Gastroesophageal sphincter (tissue), 4 donors: Measurements from ENCODE around the gene CDH15. TPM values are rescaled to one million over a fixed set of nuclear protein-coding genes. Genes with fewer than 3 reads are reported as not detected.

Source experiments
- ATAC-seq: fragments of 150-250 bp; one replicate; pipeline ENCODE4 v1.9.1; 2016; ENCODE audit warnings: mild to moderate bottlenecking, moderate library complexity
- H3K27ac ChIP-seq, 4 donors: fragments of 200-600 bp; sonication (generic) in 3 of 4; 1 replicate in 3 of 4; 2 replicates in 1 of 4; pipeline ENCODE4 v1.5.1; 2016 to 2019
- H3K27me3 ChIP-seq: fragments of 200-600 bp; sonication (generic); one replicate; pipeline ENCODE4 v1.5.1; 2019
- H3K36me3 ChIP-seq, 2 donors: fragments of 200-600 bp; sonication (generic); one replicate each; pipeline ENCODE4 v1.5.1; 2019; ENCODE audit warnings: control low read depth in 1 of 2
- H3K4me1 ChIP-seq, 3 donors: fragments of 200-600 bp; sonication (generic); 1 replicate in 2 of 3; 2 replicates in 1 of 3; pipeline ENCODE4 v1.5.1; 2016 to 2019; ENCODE audit warnings: control low read depth in 2 of 3
- H3K4me3 ChIP-seq, 2 donors: fragments of 200-600 bp; sonication (generic); one replicate each; pipeline ENCODE4 v1.5.1; 2019; ENCODE audit warnings: mild to moderate bottlenecking in 1 of 2, moderate library complexity in 1 of 2
- H3K9me3 ChIP-seq, 3 donors: fragments of 200-600 bp; sonication (generic); one replicate each; pipeline ENCODE4 v1.5.1; 2017 to 2019; ENCODE audit warnings: control low read depth in 2 of 3
- CTCF ChIP-seq, 4 experiments: fragments of 200-600 bp in 2 of 4; fragments of 450-650 bp in 2 of 4; sonication (generic) in 1 of 4; IDR thresholded peaks; one replicate each; pipeline ENCODE4 v1.5.1; 2017 to 2019; ENCODE audit warnings: antibody characterized with exemption in 4 of 4, mild to moderate bottlenecking in 2 of 4, moderate library complexity in 2 of 4
- EP300 ChIP-seq: sonication (generic); formaldehyde crosslinking; IDR thresholded peaks from one replicate; pipeline ENCODE4 v1.6.1; 2017; ENCODE audit warnings: antibody characterized with exemption, mild to moderate bottlenecking
- POLR2A ChIP-seq, 2 donors: fragments of 450-650 bp; IDR thresholded peaks; one replicate each; pipeline ENCODE4 v1.6.1; 2017; ENCODE audit warnings: antibody characterized with exemption in 2 of 2, mild to moderate bottlenecking in 2 of 2, moderate library complexity in 1 of 2
- POLR2AphosphoS5 ChIP-seq: sonication (generic); formaldehyde crosslinking; IDR thresholded peaks from one replicate; pipeline ENCODE4 v1.6.1; 2017; ENCODE audit warnings: antibody characterized with exemption
- WGBS, 2 donors: methylation state at CpG; one replicate each; pipeline ENCODE4 v1.1.5; 2018; ENCODE audit warnings: low coverage in 1 of 2; 5-methylcytosine and 5-hydroxymethylcytosine counted together
- total RNA-seq, 4 donors: library from RNA; depleted of rRNA; stranded (reverse); fragments of >200 nt; gene quantifications; one replicate each; pipeline ENCODE4 v1.1.0, GENCODE V29; 2016

Gene CDH15
- total RNA-seq, 4 donors from 2014 or later = 0.15 to 1.1 (median 0.27) TPM; not detected in 1

- Histone ChIP-seq H3K27ac (no peak overlapping the region), H3K27me3 (no peaks in the 10 kb centered on the region), H3K4me3 (no peak overlapping the region), H3K36me3 (peaks cover 0 to 73% of the 10 kb centered on the region in 2 donors), H3K9me3 (no peaks in the 10 kb centered on the region), H3K4me1 (peaks cover 0 to 11% (median 7%) of the 10 kb centered on the region in 3 donors)
- 90 to 97% methylated on average over 2 to 5 of the region's 18 CpGs for WGBS, 2 donors
- TF ChIP-seq CTCF (IDR thresholded peaks at IDR 0.05) (no peak), POLR2A (IDR thresholded peaks at IDR 0.05) (no peak), POLR2AphosphoS5 (no peak), EP300 (no peak)
- no peak for ATAC-seq
Observed at GRCh38 chr16:89150090-89150835, 21.3 kb upstream of the CDH15 start.

GRCh38 chr16:89150981-89151380 is 20.6 kb upstream of the CDH15 start:
- Histone ChIP-seq H3K9me3 (no peaks in the 10 kb centered on the region), H3K27ac (no peak overlapping the region), H3K4me3 (no peak overlapping the region), H3K36me3 (peaks cover 0 to 66% of the 10 kb centered on the region in 2 donors), H3K27me3 (no peaks in the 10 kb centered on the region), H3K4me1 (peaks cover 0 to 18% (median 9%) of the 10 kb centered on the region in 3 donors)
- 93 to 98% methylated on average over 5 to 6 of the region's 8 CpGs for WGBS, 2 donors
- no peak for TF ChIP-seq EP300
- no peak for TF ChIP-seq POLR2A (IDR thresholded peaks at IDR 0.05)
- no peak for TF ChIP-seq POLR2AphosphoS5
- no peak for TF ChIP-seq CTCF (IDR thresholded peaks at IDR 0.05)
- no peak for ATAC-seq

GRCh38 chr16:89152831-89153700 is 18.5 kb upstream of the CDH15 start:
- no peak for ATAC-seq
- 40 to 75% methylated on average over 1 to 8 of the region's 41 CpGs for WGBS, 2 donors
- TF ChIP-seq EP300 = no peak
- no peak for TF ChIP-seq CTCF (IDR thresholded peaks at IDR 0.05)
- TF ChIP-seq POLR2AphosphoS5 = no peak
- no peak for TF ChIP-seq POLR2A (IDR thresholded peaks at IDR 0.05)
- H3K4me3 ChIP-seq = no peak overlapping the region
- no peaks in the 10 kb centered on the region for H3K27me3 ChIP-seq
- H3K27ac ChIP-seq = no peak overlapping the region
- H3K9me3 ChIP-seq = no peaks in the 10 kb centered on the region
- peaks cover 0 to 27% (median 9%) of the 10 kb centered on the region in 3 donors for H3K4me1 ChIP-seq
- H3K36me3 ChIP-seq = peaks cover 0 to 48% of the 10 kb centered on the region in 2 donors

GRCh38 chr16:89153848-89154271 is 17.7 kb upstream of the CDH15 start:
- WGBS, 2 donors = no CpG with 5 or more reads among the region's 19 CpGs
- no peaks in the 10 kb centered on the region for H3K27me3 ChIP-seq

More at GRCh38 chr16:89153848-89154271, 17.7 kb upstream of the CDH15 start:
- H3K9me3 ChIP-seq = no peaks in the 10 kb centered on the region
- H3K27ac ChIP-seq = no peak overlapping the region
- TF ChIP-seq CTCF (IDR thresholded peaks at IDR 0.05) = no peak
- no peak for TF ChIP-seq POLR2A (IDR thresholded peaks at IDR 0.05)
- no peak for TF ChIP-seq POLR2AphosphoS5
- no peak for TF ChIP-seq EP300
- peaks cover 0 to 27% (median 9%) of the 10 kb centered on the region in 3 donors for H3K4me1 ChIP-seq
- no peak overlapping the region for H3K4me3 ChIP-seq
- no peak for ATAC-seq
- peaks cover 0 to 40% of the 10 kb centered on the region in 2 donors for H3K36me3 ChIP-seq
